GM21619 (cell line): Measurements from ENCODE around the gene ALPG.

Source experiments
- ATAC-seq: cut with Tn5 transposase; IDR thresholded peaks from one replicate; pipeline ENCODE4 v1.9.1; 2021; ENCODE audit not compliant: unreplicated experiment

Gene ALPG

GRCh38 chr2:232456296-232457120 is 49.9 kb downstream of the ALPG start:
- ATAC-seq, result no peak

DNA sequence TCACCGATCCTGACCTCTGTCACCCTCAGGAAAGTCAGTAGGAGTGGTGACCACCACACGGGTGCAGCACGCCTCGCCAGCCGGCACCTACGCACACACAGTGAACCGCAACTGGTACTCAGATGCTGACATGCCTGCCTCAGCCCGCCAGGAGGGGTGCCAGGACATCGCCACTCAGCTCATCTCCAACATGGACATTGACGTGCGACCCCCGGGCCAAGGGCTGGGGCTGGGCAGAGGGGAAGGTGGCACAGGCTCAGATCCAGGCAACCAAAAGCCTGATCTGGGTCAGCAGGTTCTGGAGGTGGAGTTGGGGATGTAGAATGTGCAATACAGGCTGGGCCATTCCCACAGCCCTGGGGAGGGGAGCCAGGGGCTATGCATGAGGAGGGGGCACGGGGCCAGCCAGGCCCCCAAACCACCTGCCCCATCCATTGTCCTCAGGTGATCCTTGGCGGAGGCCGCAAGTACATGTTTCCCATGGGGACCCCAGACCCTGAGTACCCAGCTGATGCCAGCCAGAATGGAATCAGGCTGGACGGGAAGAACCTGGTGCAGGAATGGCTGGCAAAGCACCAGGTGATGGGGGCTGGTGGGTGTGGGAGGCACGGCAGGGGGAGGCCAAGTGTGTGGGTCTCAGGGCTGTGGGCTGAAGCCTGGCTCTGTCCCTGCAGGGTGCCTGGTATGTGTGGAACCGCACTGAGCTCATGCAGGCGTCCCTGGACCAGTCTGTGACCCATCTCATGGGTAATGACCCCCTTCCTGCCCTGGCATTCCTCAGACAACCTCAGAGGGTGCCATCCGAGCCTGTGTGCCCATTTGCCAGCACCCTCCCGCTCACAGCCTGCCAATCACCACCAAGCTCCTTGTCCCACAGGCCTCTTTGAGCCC is 50.7 kb downstream of the ALPG start:
- ATAC-seq, result no peak

DNA sequence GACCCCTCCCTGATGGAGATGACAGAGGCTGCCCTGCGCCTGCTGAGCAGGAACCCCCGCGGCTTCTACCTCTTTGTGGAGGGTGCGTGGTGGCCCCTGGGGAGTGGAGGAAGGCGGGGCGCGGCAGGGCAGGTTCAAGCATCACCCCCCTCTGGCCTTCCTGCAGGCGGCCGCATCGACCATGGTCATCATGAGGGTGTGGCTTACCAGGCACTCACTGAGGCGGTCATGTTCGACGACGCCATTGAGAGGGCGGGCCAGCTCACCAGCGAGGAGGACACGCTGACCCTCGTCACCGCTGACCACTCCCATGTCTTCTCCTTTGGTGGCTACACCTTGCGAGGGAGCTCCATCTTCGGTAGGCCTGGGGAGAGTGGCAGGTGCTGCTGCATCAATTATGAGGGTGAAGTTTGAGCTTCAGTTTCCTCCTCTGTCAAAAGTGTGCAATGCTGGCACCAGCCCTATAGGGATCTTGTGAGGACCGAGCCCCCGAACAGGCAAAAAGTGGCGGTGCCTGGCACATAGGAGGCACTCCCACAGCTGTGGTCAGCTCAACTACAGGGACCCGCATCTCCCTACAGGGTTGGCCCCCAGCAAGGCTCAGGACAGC is 51.5 kb downstream of the ALPG start:
- ATAC-seq, result no peak

DNA sequence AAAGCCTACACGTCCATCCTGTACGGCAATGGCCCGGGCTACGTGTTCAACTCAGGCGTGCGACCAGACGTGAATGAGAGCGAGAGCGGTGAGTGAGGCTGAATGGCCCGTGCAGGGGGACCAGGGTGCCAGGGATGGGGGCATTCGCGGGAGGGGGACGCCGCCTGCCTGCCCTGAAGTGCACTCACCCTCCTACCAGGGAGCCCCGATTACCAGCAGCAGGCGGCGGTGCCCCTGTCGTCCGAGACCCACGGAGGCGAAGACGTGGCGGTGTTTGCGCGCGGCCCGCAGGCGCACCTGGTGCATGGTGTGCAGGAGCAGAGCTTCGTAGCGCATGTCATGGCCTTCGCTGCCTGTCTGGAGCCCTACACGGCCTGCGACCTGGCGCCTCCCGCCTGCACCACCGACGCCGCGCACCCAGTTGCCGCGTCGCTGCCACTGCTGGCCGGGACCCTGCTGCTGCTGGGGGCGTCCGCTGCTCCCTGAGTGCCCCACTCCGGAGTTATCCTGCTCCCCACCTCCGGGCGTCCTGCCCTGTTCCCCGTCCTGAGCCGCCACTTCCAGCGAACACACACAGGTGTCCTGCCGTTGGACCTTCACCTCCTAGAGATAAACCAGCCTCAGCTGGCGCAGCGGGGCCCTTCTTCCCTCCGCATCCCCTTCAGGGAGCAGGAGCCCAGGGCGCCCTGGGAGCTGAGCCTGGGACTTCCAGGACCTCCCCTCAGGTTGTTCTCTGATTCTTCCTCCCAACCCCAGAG is 52.2 kb downstream of the ALPG start:
- no peak for ATAC-seq

DNA sequence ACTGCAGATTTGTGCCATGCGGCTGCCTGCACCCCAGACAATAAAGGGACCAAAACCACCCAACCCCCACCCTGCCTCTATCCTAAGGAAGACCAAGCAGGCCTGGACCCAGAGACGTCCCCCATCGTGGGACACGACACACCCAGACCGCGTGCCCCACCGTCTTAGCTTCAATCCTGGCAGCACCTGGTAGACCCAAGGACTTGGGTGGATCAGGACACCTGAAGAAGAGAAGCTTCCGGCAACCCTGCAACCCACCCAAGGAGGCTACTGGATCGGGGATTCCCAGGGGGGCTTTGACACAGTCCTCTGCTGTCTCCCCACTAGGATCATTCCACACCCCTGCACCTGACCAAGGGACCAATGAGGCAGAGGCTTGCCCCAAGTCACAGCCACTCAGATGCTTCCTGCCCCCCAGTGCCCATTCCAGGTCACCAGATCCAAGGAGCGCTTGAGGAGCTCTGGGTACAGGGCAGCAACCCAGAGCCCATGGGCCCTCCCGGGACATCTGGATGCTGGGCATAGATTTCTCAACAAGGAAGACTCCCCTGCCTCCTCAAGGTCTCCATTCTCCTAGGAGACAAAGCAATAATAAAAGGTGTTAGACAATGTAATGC is 52.9 kb downstream of the ALPG start:
- no peak for ATAC-seq

GRCh38 chr2:232460171-232460570 is 53.5 kb downstream of the ALPG start:
- ATAC-seq, result no peak
